Astrocyte (in vitro differentiated cells and primary cell): ENCODE data around the gene MTMR8.

Experiments
- EZH2 ChIP-seq: IDR thresholded peaks from 2 replicates; pipeline ENCODE4 v1.6.1; 2012; ENCODE audit warnings: mild to moderate bottlenecking, low read length, inconsistent platforms; ENCODE audit not compliant: insufficient read depth
- TF ChIP-seq, protein P1 (sequence below): IDR thresholded peaks from 2 replicates; pipeline ENCODE4 v1.5.1; 2011; ENCODE audit warnings: low read depth, mild to moderate bottlenecking, inconsistent platforms, low read length, moderate library complexity; ENCODE audit not compliant: insufficient read depth

DNA sequence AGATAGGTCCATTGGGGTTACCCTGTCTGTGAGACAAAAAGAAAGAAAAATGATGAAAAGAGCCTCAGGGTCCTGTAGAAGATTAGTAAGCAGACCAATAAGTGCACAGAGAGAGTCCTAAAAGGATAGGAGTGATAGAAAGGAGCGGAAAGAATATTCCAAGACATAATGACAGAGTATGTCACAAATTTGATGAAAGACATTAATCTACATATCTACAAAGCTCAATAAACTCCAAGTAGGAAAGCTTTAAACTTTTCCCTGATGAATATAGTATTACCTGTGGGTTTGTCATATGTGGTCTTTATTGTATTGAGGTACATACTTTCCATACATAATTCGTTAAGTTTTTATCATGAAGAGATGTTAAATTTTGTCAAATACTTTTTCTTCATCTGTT lies 73.7 kb downstream of the MTMR8 start:
- TF ChIP-seq, protein P1, sequence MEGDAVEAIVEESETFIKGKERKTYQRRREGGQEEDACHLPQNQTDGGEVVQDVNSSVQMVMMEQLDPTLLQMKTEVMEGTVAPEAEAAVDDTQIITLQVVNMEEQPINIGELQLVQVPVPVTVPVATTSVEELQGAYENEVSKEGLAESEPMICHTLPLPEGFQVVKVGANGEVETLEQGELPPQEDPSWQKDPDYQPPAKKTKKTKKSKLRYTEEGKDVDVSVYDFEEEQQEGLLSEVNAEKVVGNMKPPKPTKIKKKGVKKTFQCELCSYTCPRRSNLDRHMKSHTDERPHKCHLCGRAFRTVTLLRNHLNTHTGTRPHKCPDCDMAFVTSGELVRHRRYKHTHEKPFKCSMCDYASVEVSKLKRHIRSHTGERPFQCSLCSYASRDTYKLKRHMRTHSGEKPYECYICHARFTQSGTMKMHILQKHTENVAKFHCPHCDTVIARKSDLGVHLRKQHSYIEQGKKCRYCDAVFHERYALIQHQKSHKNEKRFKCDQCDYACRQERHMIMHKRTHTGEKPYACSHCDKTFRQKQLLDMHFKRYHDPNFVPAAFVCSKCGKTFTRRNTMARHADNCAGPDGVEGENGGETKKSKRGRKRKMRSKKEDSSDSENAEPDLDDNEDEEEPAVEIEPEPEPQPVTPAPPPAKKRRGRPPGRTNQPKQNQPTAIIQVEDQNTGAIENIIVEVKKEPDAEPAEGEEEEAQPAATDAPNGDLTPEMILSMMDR = no peak
- TF ChIP-seq EZH2 = no peak
